Nephron (organoid): ENCODE results near the gene SPTBN1.
A peak's percentile ranks its signal among the peaks of the same experiment; 100 is the strongest.

Source experiments
- H3K27ac Mint-ChIP-seq, 3 experiments: 2 replicates each; pipeline ENCODE4 v1.8.0; 2020; ENCODE audit warnings: mixed read lengths in 3 of 3, mild to moderate bottlenecking in 2 of 3, moderate library complexity in 1 of 3
- H3K27me3 Mint-ChIP-seq: 2 replicates; pipeline ENCODE4 v1.8.0; 2021; ENCODE audit warnings: low read depth, mild to moderate bottlenecking, moderate library complexity, mixed read lengths
- H3K36me3 Mint-ChIP-seq: 2 replicates; pipeline ENCODE4 v1.8.0; 2020; ENCODE audit warnings: low read depth, mixed read lengths
- H3K4me1 Mint-ChIP-seq: 2 replicates; pipeline ENCODE4 v1.8.0; 2020; ENCODE audit warnings: mixed read lengths
- H3K4me3 Mint-ChIP-seq, 3 experiments: 2 replicates each; pipeline ENCODE4 v1.8.0; 2020; ENCODE audit warnings: mild to moderate bottlenecking in 3 of 3, mixed read lengths in 3 of 3, moderate library complexity in 2 of 3
- H3K9me3 Mint-ChIP-seq: 2 replicates; pipeline ENCODE4 v1.8.0; 2020; ENCODE audit warnings: mixed read lengths
- TF ChIP-seq, protein P1 (sequence below), 3 experiments: fragments of 200-600 bp; sonication (generic); IDR thresholded peaks; one replicate each; pipeline ENCODE4 v1.5.0; 2021; ENCODE audit warnings: antibody characterized with exemption in 3 of 3; ENCODE audit not compliant: unreplicated experiment in 3 of 3

The SPTBN1 gene

DNA sequence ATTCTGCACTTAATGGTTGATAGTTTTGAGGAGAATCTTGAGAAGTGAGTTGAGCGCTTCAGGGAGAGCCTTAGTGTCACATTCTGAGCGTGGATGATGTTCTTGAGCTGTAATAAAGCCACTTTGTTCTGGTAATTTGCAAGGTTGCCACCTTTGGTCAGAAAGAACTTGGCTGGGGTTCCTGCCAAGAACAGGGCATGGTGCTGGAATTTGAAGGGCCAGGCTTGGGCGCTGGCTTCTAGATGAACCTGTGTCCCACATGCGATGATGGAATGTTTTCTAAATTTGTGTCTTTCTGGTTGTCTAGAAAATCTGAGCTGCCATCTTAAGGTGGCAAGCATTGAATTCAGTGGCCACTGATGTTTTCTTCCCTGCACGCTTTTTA is 143.2 kb downstream of the SPTBN1 start:
- Mint-ChIP-seq H3K27me3 (no peaks in the 10 kb centered on the region), H3K9me3 (no peaks in the 10 kb centered on the region), H3K27ac (no peak overlapping the region), H3K36me3 (peaks cover 51% of the 10 kb centered on the region), H3K4me1 (peaks cover 85% of the 10 kb centered on the region), H3K4me3 (no peak overlapping the region)
- TF ChIP-seq, protein P1, sequence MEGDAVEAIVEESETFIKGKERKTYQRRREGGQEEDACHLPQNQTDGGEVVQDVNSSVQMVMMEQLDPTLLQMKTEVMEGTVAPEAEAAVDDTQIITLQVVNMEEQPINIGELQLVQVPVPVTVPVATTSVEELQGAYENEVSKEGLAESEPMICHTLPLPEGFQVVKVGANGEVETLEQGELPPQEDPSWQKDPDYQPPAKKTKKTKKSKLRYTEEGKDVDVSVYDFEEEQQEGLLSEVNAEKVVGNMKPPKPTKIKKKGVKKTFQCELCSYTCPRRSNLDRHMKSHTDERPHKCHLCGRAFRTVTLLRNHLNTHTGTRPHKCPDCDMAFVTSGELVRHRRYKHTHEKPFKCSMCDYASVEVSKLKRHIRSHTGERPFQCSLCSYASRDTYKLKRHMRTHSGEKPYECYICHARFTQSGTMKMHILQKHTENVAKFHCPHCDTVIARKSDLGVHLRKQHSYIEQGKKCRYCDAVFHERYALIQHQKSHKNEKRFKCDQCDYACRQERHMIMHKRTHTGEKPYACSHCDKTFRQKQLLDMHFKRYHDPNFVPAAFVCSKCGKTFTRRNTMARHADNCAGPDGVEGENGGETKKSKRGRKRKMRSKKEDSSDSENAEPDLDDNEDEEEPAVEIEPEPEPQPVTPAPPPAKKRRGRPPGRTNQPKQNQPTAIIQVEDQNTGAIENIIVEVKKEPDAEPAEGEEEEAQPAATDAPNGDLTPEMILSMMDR (IDR thresholded peaks at IDR 0.05; ENCODE audit: unreplicated experiment in 3 of 3): no peak

DNA sequence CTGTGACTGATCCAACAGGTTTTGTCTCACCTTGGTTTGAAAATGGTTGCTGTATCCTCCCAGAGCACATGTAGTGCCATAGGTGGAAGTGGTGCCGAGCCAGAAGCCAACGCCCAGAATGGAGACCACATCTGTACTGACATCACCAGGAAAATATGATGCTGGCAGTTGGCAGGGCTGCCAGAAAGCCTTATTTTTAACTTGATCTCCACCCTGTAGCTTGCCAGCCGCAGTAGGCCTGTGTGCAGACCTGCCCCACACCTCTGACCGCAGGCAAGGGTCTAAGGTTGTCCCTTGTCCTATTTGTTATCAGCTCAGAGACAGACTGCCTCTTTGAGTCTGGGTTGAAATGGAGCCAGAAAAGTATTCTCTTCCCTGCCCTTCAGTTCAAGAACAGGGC is 143.8 kb downstream of the SPTBN1 start:
- H3K27ac Mint-ChIP-seq: peak overlapping the region in 1 of 3 experiments; percentile 47
- H3K36me3 Mint-ChIP-seq: peaks cover 49% of the 10 kb centered on the region
- TF ChIP-seq, protein P1 (IDR thresholded peaks at IDR 0.05; ENCODE audit: unreplicated experiment in 3 of 3): no peak
- peaks cover 87% of the 10 kb centered on the region for H3K4me1 Mint-ChIP-seq
- no peaks in the 10 kb centered on the region for H3K27me3 Mint-ChIP-seq
- H3K4me3 Mint-ChIP-seq: no peak overlapping the region
- no peaks in the 10 kb centered on the region for H3K9me3 Mint-ChIP-seq

DNA sequence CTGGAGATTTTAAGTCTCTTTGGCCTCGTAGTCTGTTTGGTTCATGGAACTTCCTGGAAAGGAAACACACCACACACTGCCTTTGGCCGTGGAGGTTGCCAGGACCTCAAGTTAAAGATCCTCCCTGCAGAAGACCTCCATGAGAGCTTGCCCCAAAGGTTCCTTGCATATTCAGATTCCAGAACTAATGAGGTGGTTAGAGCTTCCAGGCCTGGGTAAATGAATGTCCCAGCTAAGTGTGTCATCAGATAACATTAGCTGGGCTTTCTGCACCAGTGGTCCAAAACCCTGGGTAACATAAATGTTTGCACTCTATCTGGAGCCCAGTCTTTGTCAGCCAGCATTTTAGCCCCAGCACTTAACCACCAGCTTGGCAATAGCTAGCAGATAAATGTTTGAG is 145.2 kb downstream of the SPTBN1 start:
- no peak overlapping the region for H3K4me3 Mint-ChIP-seq
- peaks cover 87% of the 10 kb centered on the region for H3K4me1 Mint-ChIP-seq
- H3K36me3 Mint-ChIP-seq: peaks cover 38% of the 10 kb centered on the region
- H3K27me3 Mint-ChIP-seq: no peaks in the 10 kb centered on the region
- H3K27ac Mint-ChIP-seq: peak overlapping the region; percentile 11 to 64 (median 64)
- no peaks in the 10 kb centered on the region for H3K9me3 Mint-ChIP-seq
- TF ChIP-seq, protein P1 (IDR thresholded peaks at IDR 0.05; ENCODE audit: unreplicated experiment in 3 of 3): no peak

DNA sequence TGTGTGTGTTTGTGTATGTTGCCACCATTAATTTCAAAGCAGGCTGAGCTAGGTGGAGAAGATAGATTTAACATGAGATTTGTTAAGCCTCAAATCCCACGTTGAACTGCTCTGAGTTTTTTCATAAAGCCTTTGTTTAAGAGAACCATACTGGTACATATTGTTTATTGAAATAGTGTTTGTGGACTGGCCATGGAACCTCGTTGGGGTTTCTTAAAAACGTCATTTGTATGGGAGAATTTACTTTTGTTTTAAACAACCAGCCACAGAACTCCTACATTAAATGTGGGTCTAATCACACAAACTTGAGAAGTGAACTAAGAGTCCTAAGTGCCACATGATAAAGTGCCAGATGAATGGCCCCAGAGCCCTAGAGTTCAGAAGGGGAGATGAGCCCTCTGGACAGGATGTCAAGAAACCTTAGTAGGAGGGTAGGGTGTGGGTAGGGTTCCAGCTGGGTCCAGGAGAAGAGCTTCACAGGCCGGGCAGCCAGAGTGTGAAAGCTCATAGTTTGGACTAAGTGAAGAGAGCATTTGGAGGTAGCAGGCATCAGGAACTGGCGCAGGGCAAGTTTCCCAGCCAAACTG is 146.7 kb downstream of the SPTBN1 start:
- TF ChIP-seq, protein P1 (IDR thresholded peaks at IDR 0.05; ENCODE audit: unreplicated experiment in 3 of 3): no peak
- no peak overlapping the region for H3K4me3 Mint-ChIP-seq
- no peaks in the 10 kb centered on the region for H3K9me3 Mint-ChIP-seq
- H3K27ac Mint-ChIP-seq: peak overlapping the region; percentile 49 to 64 (median 64)
- H3K4me1 Mint-ChIP-seq: peaks cover 79% of the 10 kb centered on the region
- peaks cover 34% of the 10 kb centered on the region for H3K36me3 Mint-ChIP-seq
- no peaks in the 10 kb centered on the region for H3K27me3 Mint-ChIP-seq

DNA sequence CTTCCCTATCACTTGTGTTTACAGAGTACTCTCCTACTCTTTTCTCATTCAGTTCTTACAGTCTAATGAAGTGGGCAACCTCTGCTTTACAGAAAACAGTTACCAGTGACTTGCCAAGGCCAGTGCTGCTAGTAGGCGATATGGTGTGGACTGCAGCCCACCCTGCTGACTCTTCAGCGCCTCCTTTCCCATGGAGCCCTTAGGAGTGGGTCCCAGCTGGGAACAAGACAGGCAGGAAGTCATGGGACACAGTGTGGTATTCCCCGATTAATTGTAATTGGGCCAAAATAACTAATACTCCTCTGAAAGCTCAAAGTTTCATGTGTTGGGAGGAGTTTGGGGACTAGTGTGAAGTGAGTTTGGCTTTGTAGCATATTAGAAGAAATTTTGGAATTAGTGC is 147.2 kb downstream of the SPTBN1 start:
- TF ChIP-seq, protein P1 (IDR thresholded peaks at IDR 0.05; ENCODE audit: unreplicated experiment in 3 of 3): no peak
- H3K27me3 Mint-ChIP-seq: no peaks in the 10 kb centered on the region
- no peak overlapping the region for H3K4me3 Mint-ChIP-seq
- H3K9me3 Mint-ChIP-seq: no peaks in the 10 kb centered on the region
- peaks cover 33% of the 10 kb centered on the region for H3K36me3 Mint-ChIP-seq
- H3K4me1 Mint-ChIP-seq: peaks cover 79% of the 10 kb centered on the region
- H3K27ac Mint-ChIP-seq: peak overlapping the region in 2 of 3 experiments; percentile 49 to 64

DNA sequence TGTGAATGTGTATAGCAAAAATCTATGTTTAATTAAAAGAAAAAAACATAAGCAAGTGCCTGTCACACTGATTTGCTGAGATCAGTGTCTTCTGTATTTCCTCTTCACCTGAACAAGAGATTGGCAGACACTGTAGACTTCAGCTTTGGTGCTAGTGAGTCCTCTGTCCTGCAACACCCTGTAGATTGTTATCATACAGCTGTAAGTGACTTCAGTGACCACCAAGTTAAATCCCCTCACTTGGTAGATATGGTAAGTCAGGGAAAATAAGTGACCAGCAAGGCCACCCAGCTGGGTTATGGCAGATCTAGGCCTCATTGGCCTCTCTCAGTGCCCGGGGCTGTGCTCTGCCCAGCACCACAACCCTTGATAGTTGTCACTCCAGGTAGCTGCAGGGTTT is 147.7 kb downstream of the SPTBN1 start:
- peaks cover 31% of the 10 kb centered on the region for H3K36me3 Mint-ChIP-seq
- no peak overlapping the region for H3K4me3 Mint-ChIP-seq
- TF ChIP-seq, protein P1 (IDR thresholded peaks at IDR 0.05; ENCODE audit: unreplicated experiment in 3 of 3): no peak
- H3K9me3 Mint-ChIP-seq: no peaks in the 10 kb centered on the region
- H3K27ac Mint-ChIP-seq: no peak overlapping the region
- no peaks in the 10 kb centered on the region for H3K27me3 Mint-ChIP-seq
- H3K4me1 Mint-ChIP-seq: peaks cover 77% of the 10 kb centered on the region
